H1 (cell line): ENCODE results near the gene PDSS1.

Source experiments
- EZH2 ChIP-seq: fragments of 200-600 bp; sonication (generic); IDR thresholded peaks from 2 replicates; pipeline ENCODE4 v1.7.1; 2012; ENCODE audit warnings: low read depth, mild to moderate bottlenecking, moderate library complexity, low read length, inconsistent platforms; ENCODE audit not compliant: severe bottlenecking
- SIRT6 ChIP-seq: IDR thresholded peaks from one replicate; pipeline ENCODE4 v1.7.1; 2012; ENCODE audit warnings: low read length, inconsistent platforms
- SRF ChIP-seq: IDR thresholded peaks from 2 replicates; pipeline ENCODE4 v1.6.1; 2011; ENCODE audit warnings: mild to moderate bottlenecking, low read depth, low read length, moderate library complexity
- TF ChIP-seq, protein P1 (sequence below), 3 experiments: IDR thresholded peaks; 1 replicate in 2 of 3; 2 replicates in 1 of 3; pipeline versions ENCODE4 v1.5.1 to v1.6.1; 2011; ENCODE audit warnings: low read length in 3 of 3, mild to moderate bottlenecking in 3 of 3, inconsistent platforms in 2 of 3, low read depth in 1 of 3, moderate library complexity in 1 of 3; ENCODE audit not compliant: insufficient read depth in 1 of 3; ENCODE audit errors: control extremely low read depth in 1 of 3

GRCh38 chr10:26703096-26703495, 5.6 kb downstream of the PDSS1 start:
- TF ChIP-seq SIRT6 (no peak), EZH2 (no peak), SRF (no peak)
- TF ChIP-seq, protein P1, sequence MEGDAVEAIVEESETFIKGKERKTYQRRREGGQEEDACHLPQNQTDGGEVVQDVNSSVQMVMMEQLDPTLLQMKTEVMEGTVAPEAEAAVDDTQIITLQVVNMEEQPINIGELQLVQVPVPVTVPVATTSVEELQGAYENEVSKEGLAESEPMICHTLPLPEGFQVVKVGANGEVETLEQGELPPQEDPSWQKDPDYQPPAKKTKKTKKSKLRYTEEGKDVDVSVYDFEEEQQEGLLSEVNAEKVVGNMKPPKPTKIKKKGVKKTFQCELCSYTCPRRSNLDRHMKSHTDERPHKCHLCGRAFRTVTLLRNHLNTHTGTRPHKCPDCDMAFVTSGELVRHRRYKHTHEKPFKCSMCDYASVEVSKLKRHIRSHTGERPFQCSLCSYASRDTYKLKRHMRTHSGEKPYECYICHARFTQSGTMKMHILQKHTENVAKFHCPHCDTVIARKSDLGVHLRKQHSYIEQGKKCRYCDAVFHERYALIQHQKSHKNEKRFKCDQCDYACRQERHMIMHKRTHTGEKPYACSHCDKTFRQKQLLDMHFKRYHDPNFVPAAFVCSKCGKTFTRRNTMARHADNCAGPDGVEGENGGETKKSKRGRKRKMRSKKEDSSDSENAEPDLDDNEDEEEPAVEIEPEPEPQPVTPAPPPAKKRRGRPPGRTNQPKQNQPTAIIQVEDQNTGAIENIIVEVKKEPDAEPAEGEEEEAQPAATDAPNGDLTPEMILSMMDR (IDR thresholded peaks at IDR 0.05; ENCODE audit: control extremely low read depth in 1 of 3, insufficient read depth in 1 of 3, low read depth in 1 of 3, low read length in 3 of 3), result no peak
